ENCODE measurements around the gene BCL2. TPM values are rescaled to one million over a fixed set of nuclear protein-coding genes. Genes with fewer than 3 reads are reported as not detected.

The BCL2 gene
- total and polyA plus RNA-seq, 9 of the 15 experiments (the other 6 are each of a cell fraction or from before 2014, with no cell fraction given), result 0.10 to 1.1 (median 0.65) TPM

- TF ChIP-seq, protein P1, sequence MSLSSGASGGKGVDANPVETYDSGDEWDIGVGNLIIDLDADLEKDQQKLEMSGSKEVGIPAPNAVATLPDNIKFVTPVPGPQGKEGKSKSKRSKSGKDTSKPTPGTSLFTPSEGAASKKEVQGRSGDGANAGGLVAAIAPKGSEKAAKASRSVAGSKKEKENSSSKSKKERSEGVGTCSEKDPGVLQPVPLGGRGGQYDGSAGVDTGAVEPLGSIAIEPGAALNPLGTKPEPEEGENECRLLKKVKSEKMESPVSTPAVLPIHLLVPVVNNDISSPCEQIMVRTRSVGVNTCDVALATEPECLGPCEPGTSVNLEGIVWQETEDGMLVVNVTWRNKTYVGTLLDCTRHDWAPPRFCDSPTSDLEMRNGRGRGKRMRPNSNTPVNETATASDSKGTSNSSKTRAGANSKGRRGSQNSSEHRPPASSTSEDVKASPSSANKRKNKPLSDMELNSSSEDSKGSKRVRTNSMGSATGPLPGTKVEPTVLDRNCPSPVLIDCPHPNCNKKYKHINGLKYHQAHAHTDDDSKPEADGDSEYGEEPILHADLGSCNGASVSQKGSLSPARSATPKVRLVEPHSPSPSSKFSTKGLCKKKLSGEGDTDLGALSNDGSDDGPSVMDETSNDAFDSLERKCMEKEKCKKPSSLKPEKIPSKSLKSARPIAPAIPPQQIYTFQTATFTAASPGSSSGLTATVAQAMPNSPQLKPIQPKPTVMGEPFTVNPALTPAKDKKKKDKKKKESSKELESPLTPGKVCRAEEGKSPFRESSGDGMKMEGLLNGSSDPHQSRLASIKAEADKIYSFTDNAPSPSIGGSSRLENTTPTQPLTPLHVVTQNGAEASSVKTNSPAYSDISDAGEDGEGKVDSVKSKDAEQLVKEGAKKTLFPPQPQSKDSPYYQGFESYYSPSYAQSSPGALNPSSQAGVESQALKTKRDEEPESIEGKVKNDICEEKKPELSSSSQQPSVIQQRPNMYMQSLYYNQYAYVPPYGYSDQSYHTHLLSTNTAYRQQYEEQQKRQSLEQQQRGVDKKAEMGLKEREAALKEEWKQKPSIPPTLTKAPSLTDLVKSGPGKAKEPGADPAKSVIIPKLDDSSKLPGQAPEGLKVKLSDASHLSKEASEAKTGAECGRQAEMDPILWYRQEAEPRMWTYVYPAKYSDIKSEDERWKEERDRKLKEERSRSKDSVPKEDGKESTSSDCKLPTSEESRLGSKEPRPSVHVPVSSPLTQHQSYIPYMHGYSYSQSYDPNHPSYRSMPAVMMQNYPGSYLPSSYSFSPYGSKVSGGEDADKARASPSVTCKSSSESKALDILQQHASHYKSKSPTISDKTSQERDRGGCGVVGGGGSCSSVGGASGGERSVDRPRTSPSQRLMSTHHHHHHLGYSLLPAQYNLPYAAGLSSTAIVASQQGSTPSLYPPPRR (CRISPR knock-in tag; IDR thresholded peaks at IDR 0.05; ENCODE audit: borderline replicate concordance), result no peak
- TF ChIP-seq, protein P2, sequence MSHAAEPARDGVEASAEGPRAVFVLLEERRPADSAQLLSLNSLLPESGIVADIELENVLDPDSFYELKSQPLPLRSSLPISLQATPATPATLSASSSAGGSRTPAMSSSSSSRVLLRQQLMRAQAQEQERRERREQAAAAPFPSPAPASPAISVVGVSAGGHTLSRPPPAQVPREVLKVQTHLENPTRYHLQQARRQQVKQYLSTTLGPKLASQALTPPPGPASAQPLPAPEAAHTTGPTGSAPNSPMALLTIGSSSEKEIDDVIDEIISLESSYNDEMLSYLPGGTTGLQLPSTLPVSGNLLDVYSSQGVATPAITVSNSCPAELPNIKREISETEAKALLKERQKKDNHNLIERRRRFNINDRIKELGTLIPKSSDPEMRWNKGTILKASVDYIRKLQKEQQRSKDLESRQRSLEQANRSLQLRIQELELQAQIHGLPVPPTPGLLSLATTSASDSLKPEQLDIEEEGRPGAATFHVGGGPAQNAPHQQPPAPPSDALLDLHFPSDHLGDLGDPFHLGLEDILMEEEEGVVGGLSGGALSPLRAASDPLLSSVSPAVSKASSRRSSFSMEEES (CRISPR knock-in tag; IDR thresholded peaks at IDR 0.05), result no peak
- TF ChIP-seq JUNB (CRISPR knock-in tag; conservative IDR thresholded peaks at IDR 0.05) (no peak), RBM22 (IDR thresholded peaks at IDR 0.05; ENCODE audit: low read depth, low read length, poor library complexity, severe bottlenecking) (no peak), HIVEP1 (CRISPR knock-in tag; IDR thresholded peaks at IDR 0.05) (no peak)
- TF ChIP-seq, protein P3, sequence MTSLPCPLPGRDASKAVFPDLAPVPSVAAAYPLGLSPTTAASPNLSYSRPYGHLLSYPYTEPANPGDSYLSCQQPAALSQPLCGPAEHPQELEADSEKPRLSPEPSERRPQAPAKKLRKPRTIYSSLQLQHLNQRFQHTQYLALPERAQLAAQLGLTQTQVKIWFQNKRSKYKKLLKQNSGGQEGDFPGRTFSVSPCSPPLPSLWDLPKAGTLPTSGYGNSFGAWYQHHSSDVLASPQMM (CRISPR knock-in tag; IDR thresholded peaks at IDR 0.05), result no peak
- TF ChIP-seq, protein P4, sequence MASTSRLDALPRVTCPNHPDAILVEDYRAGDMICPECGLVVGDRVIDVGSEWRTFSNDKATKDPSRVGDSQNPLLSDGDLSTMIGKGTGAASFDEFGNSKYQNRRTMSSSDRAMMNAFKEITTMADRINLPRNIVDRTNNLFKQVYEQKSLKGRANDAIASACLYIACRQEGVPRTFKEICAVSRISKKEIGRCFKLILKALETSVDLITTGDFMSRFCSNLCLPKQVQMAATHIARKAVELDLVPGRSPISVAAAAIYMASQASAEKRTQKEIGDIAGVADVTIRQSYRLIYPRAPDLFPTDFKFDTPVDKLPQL (IDR thresholded peaks at IDR 0.05; ENCODE audit: extremely low read depth, insufficient read length), result no peak
These were observed 209.8 kb downstream of the BCL2 start (continued) for GRCh38 chr18:63109802-63110201.

Data from K562 (cell line).